SU-DHL-6 (cell line): ENCODE results near the gene MARCHF3.
"Not testable (repeated sequence)": the region's sequence is repeated elsewhere in the genome, so short reads cannot be mapped to it uniquely, and the experiment has no call there.

Source experiments
- EZH2phosphoT487 ChIP-seq: fragments of 200-600 bp; sonication (generic), shearing (Covaris generic); conservative IDR thresholded peaks from 2 replicates; pipeline ENCODE4 v1.6.1; 2018; ENCODE audit warnings: mild to moderate bottlenecking, antibody characterized with exemption, low read length, moderate library complexity, mixed read lengths
- TF ChIP-seq, protein P1 (sequence below): fragments of 200-600 bp; sonication (generic); IDR thresholded peaks from one replicate; pipeline ENCODE4 v1.5.1; 2017; ENCODE audit warnings: antibody characterized with exemption, mild to moderate bottlenecking, low read length, moderate library complexity; ENCODE audit not compliant: insufficient read depth, poor library complexity, severe bottlenecking

DNA sequence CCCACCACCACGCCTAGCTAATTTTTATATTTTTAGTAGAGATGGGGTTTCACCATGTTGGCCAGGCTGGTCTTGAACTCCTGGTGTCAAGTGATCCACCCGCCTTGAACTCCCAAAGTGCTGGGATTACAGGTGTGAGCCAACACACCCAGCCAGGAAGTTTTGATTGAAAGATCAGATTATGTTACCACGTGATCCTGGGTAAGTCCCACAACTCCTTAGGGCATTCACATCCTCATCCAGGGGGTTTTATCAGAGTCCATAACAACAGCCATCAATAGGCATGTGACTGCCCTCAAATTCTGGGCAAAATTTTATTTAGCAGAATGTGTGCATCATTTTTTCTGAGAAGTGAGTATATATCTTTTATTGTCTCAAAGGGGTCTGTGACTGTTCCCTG, 25.1 kb downstream of the MARCHF3 start:
- TF ChIP-seq, protein P1, sequence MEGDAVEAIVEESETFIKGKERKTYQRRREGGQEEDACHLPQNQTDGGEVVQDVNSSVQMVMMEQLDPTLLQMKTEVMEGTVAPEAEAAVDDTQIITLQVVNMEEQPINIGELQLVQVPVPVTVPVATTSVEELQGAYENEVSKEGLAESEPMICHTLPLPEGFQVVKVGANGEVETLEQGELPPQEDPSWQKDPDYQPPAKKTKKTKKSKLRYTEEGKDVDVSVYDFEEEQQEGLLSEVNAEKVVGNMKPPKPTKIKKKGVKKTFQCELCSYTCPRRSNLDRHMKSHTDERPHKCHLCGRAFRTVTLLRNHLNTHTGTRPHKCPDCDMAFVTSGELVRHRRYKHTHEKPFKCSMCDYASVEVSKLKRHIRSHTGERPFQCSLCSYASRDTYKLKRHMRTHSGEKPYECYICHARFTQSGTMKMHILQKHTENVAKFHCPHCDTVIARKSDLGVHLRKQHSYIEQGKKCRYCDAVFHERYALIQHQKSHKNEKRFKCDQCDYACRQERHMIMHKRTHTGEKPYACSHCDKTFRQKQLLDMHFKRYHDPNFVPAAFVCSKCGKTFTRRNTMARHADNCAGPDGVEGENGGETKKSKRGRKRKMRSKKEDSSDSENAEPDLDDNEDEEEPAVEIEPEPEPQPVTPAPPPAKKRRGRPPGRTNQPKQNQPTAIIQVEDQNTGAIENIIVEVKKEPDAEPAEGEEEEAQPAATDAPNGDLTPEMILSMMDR, result not testable (repeated sequence)
- TF ChIP-seq EZH2phosphoT487, result not testable (repeated sequence)
